SK-N-SH treated with all-trans-retinoic acid at 6 μM for 48 hours (cell line): Measurements from ENCODE around the gene B2M.

Experiments
- CSDC2 ChIP-seq: fragments of 250-450 bp; sonication (Bioruptor Pico); IDR thresholded peaks from 2 replicates; pipeline ENCODE4 v1.5.0; 2020; ENCODE audit warnings: mild to moderate bottlenecking, moderate library complexity
- CSRNP3 ChIP-seq: fragments of 250-450 bp; sonication (Bioruptor Pico); IDR thresholded peaks from 2 replicates; pipeline ENCODE4 v1.5.1; 2021; ENCODE audit warnings: mild to moderate bottlenecking, moderate library complexity
- GLIS3 ChIP-seq: fragments of 250-450 bp; sonication (Bioruptor Pico); IDR thresholded peaks from 2 replicates; pipeline ENCODE4 v1.5.0; 2020; ENCODE audit warnings: mild to moderate bottlenecking, moderate library complexity
- PATZ1 ChIP-seq: fragments of 250-450 bp; sonication (Bioruptor Pico); IDR thresholded peaks from 2 replicates; pipeline ENCODE4 v1.8.0; 2020; ENCODE audit warnings: mild to moderate bottlenecking, moderate library complexity, borderline replicate concordance
- POU6F1 ChIP-seq: fragments of 250-450 bp; sonication (Bioruptor Pico); IDR thresholded peaks from 2 replicates; pipeline ENCODE4 v1.8.0; 2021; ENCODE audit warnings: low read depth, mild to moderate bottlenecking, moderate library complexity, borderline replicate concordance
- PPARA ChIP-seq: fragments of 250-450 bp; sonication (Bioruptor Pico); IDR thresholded peaks from 2 replicates; pipeline ENCODE4 v1.5.0; 2020; ENCODE audit warnings: mild to moderate bottlenecking, borderline replicate concordance
- RARB ChIP-seq: fragments of 250-450 bp; sonication (Bioruptor Pico); IDR thresholded peaks from 2 replicates; pipeline ENCODE4 v1.8.0; 2021; ENCODE audit warnings: mild to moderate bottlenecking, moderate library complexity
- TOX ChIP-seq: fragments of 250-450 bp; sonication (Bioruptor Pico); IDR thresholded peaks from 2 replicates; pipeline ENCODE4 v1.8.0; 2021; ENCODE audit warnings: mild to moderate bottlenecking, moderate library complexity, borderline replicate concordance
- TSHZ2 ChIP-seq: fragments of 250-450 bp; sonication (Bioruptor Pico); IDR thresholded peaks from 2 replicates; pipeline ENCODE4 v1.5.0; 2020; ENCODE audit warnings: mild to moderate bottlenecking, moderate library complexity
- ZC3H10 ChIP-seq: fragments of 250-450 bp; sonication (Bioruptor Pico); IDR thresholded peaks from 2 replicates; pipeline ENCODE4 v1.5.1; 2021; ENCODE audit warnings: mild to moderate bottlenecking, moderate library complexity
- ZFP3 ChIP-seq: fragments of 250-450 bp; sonication (Bioruptor Pico); IDR thresholded peaks from 2 replicates; pipeline ENCODE4 v1.5.0; 2020; ENCODE audit warnings: mild to moderate bottlenecking, moderate library complexity
- ZFP30 ChIP-seq: fragments of 450-650 bp; formaldehyde crosslinking; IDR thresholded peaks from 2 replicates; pipeline ENCODE4 v1.5.0; 2022; ENCODE audit warnings: mild to moderate bottlenecking, moderate library complexity
- ZNF70 ChIP-seq: fragments of 450-650 bp; formaldehyde crosslinking; IDR thresholded peaks from 2 replicates; pipeline ENCODE4 v1.5.0; 2020; ENCODE audit warnings: mild to moderate bottlenecking, moderate library complexity

- no peak for TF ChIP-seq ZFP3 (CRISPR knock-in tag)
- no peak for TF ChIP-seq ZFP30 (CRISPR knock-in tag)
- TF ChIP-seq ZNF70 = no peak
- TF ChIP-seq ZC3H10 (CRISPR knock-in tag) = no peak
- no peak for TF ChIP-seq CSRNP3 (CRISPR knock-in tag)
- no peak for TF ChIP-seq GLIS3
- TF ChIP-seq TSHZ2 (CRISPR knock-in tag) = no peak
- TF ChIP-seq RARB (CRISPR knock-in tag) = no peak
- no peak for TF ChIP-seq POU6F1 (CRISPR knock-in tag)
- no peak for TF ChIP-seq PPARA (CRISPR knock-in tag)
- TF ChIP-seq TOX (CRISPR knock-in tag) = no peak
- TF ChIP-seq PATZ1 (CRISPR knock-in tag) = no peak
- no peak for TF ChIP-seq CSDC2 (CRISPR knock-in tag)
Observed at GRCh38 chr15:44719293-44719999, 8.1 kb downstream of the B2M start.
